ENCODE measurements around the gene NLRP12.

NLRP12 gene

GRCh38 chr19:53868091-53868891 is 44.2 kb upstream of the NLRP12 start:
- peak; percentile 44 for DNase-seq (ENCODE audit: low read depth)
- no peak for TF ChIP-seq CTCF (conservative IDR thresholded peaks at IDR 0.05; ENCODE audit: control insufficient read depth, insufficient read depth, low read depth, low read length)
- H3K4me3 ChIP-seq (ENCODE audit: control insufficient read depth, low read depth, low read length), result peak overlapping the region; percentile 97

GRCh38 chr19:53867225-53868090 is 43.3 kb upstream of the NLRP12 start, which contains the start of gene MYADM:
Gene MYADM (plus strand): TSS chr19:53867883. CDS start chr19:53873530, 5,647 bp downstream.
- peak; percentile 97 for DNase-seq (ENCODE audit: low read depth)
- H3K4me3 ChIP-seq (ENCODE audit: control insufficient read depth, low read depth, low read length), result peak within 1 kb of the TSS; percentile 97
- no peak for TF ChIP-seq CTCF (conservative IDR thresholded peaks at IDR 0.05; ENCODE audit: control insufficient read depth, insufficient read depth, low read depth, low read length)

- no peak for DNase-seq (ENCODE audit: low read depth)
- TF ChIP-seq CTCF (conservative IDR thresholded peaks at IDR 0.05; ENCODE audit: control insufficient read depth, insufficient read depth, low read depth, low read length), result no peak
- peak overlapping the region; percentile 52 for H3K4me3 ChIP-seq (ENCODE audit: control insufficient read depth, low read depth, low read length)
These were observed 42.7 kb upstream of the NLRP12 start for GRCh38 chr19:53866865-53867224.

GRCh38 chr19:53865918-53866864 is 42.1 kb upstream of the NLRP12 start:
- TF ChIP-seq CTCF (conservative IDR thresholded peaks at IDR 0.05; ENCODE audit: control insufficient read depth, insufficient read depth, low read depth, low read length), result no peak
- peak overlapping the region; percentile 52 for H3K4me3 ChIP-seq (ENCODE audit: control insufficient read depth, low read depth, low read length)
- peak; percentile 45 for DNase-seq (ENCODE audit: low read depth)

DNA sequence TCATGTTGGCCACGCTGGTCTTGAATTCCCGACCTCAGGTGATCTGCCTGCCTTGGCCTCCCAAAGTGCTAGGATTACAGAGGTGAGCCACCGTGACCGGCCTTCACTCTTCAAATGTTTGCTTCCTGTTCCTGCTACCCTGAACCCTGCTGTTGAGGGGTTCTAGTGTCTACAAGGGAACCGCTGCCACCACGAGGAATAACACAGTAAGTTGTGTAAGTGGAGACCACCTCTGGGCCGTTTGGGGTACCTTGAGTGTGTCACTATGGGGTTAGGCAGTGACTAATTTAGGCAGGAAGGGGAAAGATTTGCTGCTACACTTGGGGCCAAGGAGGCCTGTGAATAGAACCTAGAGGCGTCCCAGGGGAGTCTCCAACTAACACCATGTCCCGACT is 41.4 kb upstream of the NLRP12 start:
- DNase-seq (ENCODE audit: low read depth), result peak; percentile 29
- TF ChIP-seq CTCF (conservative IDR thresholded peaks at IDR 0.05; ENCODE audit: control insufficient read depth, insufficient read depth, low read depth, low read length), result no peak
- peak overlapping the region; percentile 52 for H3K4me3 ChIP-seq (ENCODE audit: control insufficient read depth, low read depth, low read length)

DNA sequence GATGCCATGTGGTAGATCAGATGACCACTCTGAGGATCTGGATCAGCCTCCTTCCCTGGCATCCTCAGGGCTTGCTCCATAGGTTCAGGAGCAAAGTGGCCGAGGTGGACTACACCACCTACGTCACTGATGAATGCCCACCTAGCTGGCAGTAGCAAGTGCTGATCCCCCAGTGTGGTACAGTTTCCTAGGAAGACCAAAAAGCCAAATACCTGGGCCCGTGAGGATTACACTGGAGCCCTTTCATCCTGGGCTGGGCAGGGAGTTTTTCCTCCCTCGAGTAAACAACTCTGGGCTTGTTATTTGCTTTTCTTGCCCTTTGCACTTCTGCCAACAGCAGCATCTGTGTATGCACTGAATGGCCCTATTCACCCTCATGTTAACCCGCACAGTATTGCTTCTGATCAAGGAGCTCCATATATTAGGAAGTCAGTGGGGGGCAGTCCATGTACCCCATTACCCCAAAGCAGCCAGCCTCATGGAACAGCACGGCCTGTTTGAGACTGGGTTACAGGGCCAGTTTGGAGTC is 40.3 kb upstream of the NLRP12 start:
- H3K4me3 ChIP-seq (ENCODE audit: control insufficient read depth, low read depth, low read length), result no peak overlapping the region
- TF ChIP-seq CTCF (conservative IDR thresholded peaks at IDR 0.05; ENCODE audit: control insufficient read depth, insufficient read depth, low read depth, low read length), result no peak
- DNase-seq (ENCODE audit: low read depth), result no peak
